SK-N-SH (cell line): ENCODE data around the gene STRBP.

ENCODE experiments used
- CTCF ChIP-seq: fragments of 200-600 bp; sonication (generic); IDR thresholded peaks from 2 replicates; pipeline ENCODE4 v1.6.1; 2017; ENCODE audit warnings: antibody characterized with exemption, mild to moderate bottlenecking, moderate library complexity
- EP300 ChIP-seq, 2 experiments: IDR thresholded peaks; 2 replicates each; pipeline versions ENCODE4 v1.4.0 to v1.6.1; 2012; ENCODE audit warnings: borderline replicate concordance in 1 of 2, low read depth in 1 of 2, low read length in 1 of 2
- EZH2phosphoT487 ChIP-seq: fragments of 200-600 bp; sonication (generic); IDR thresholded peaks from 2 replicates; pipeline ENCODE4 v1.6.1; 2017; ENCODE audit warnings: low read depth, mixed run types, mild to moderate bottlenecking, antibody characterized with exemption, moderate library complexity, borderline replicate concordance
- FOXM1 ChIP-seq: IDR thresholded peaks from 2 replicates; pipeline ENCODE4 v1.4.0; 2012; ENCODE audit warnings: low read depth, mild to moderate bottlenecking
- JUND ChIP-seq: IDR thresholded peaks from 2 replicates; pipeline ENCODE4 v1.4.0; 2012
- MEF2A ChIP-seq: IDR thresholded peaks from 2 replicates; pipeline ENCODE4 v1.4.0; 2012; ENCODE audit warnings: low read depth, borderline replicate concordance
- POLR2AphosphoS5 ChIP-seq: IDR thresholded peaks from 2 replicates; pipeline ENCODE4 v1.6.1; 2012; ENCODE audit warnings: low read depth, low read length
- RAD21 ChIP-seq: IDR thresholded peaks from 2 replicates; pipeline ENCODE4 v1.6.1; 2012; ENCODE audit warnings: mild to moderate bottlenecking, low read length

- TF ChIP-seq CTCF = no peak
- TF ChIP-seq EP300 (IDR thresholded peaks at IDR 0.05; ENCODE audit: borderline replicate concordance in 1 of 2, low read depth in 1 of 2, low read length in 1 of 2) = no peak
- no peak for TF ChIP-seq FOXM1
- no peak for TF ChIP-seq RAD21
- no peak for TF ChIP-seq POLR2AphosphoS5
- TF ChIP-seq JUND = no peak
- TF ChIP-seq EZH2phosphoT487 = no peak
- no peak for TF ChIP-seq MEF2A
Measured at GRCh38 chr9:123105490-123105889, 162.9 kb downstream of the STRBP start.
